HG02870 (cell line): ENCODE measurements around the gene CTDP1.
"Not testable (repeated sequence)": the region's sequence is repeated elsewhere in the genome, so short reads cannot be mapped to it uniquely, and the experiment has no call there.

Experiments
- ATAC-seq: cut with Tn5 transposase; IDR thresholded peaks from one replicate; pipeline ENCODE4 v1.9.1; 2021; ENCODE audit warnings: mild to moderate bottlenecking, moderate library complexity; ENCODE audit not compliant: unreplicated experiment

The CTDP1 gene

DNA sequence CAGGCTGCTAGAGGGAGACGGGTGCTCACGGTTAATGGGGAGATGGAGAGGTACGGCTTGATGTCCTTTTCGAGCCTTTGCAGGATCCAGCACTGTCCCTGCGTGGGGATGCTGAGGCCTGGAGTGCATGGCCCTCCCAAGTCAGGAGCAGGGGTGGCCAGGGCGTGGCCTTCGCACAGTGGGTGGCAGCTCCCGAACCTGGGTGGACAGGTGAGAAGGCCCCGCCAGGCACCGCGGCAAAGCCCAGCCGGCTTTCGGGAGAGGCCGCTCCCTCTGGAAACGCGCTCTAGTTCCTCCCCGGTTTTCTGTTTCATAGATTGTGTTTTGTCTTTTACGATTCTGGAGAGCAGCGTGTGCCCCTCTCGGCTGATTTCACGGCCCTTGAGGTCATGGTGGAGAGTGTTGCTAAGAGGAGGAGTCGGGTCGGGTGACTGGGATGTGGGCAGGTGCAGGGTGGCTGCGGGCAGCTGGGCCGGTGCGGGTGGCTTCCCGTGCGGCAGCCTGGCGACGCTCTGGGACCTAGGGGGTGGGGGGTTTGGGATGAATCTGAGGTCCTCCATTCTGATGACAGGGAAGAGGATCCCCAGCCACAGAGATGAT lies 39.4 kb downstream of the CTDP1 start:
- ATAC-seq = no peak

GRCh38 chr18:79719478-79720358 lies 40.1 kb downstream of the CTDP1 start:
- not testable (repeated sequence) for ATAC-seq

- no peak for ATAC-seq
Measured at GRCh38 chr18:79720359-79720733, 40.7 kb downstream of the CTDP1 start.

DNA sequence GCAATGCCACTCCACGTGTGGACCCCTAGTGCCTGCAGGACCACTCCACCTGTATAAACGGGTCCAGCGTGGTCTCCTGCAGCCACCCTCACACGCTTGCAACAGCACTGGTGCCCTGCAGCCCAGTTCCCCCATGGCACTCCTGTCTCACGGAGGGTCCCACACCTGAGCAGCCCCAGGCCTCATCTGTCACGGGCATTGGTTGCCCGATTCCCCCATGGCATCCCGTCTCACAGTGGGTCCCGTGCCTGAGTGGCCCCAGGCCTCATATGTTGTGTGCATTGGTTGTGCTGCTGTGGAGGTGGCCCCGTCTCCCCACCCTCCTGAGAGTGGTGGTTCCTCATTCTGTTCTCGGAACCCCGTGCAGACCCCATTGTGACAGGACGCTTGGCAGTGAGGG lies 43.4 kb downstream of the CTDP1 start:
- ATAC-seq = no peak

DNA sequence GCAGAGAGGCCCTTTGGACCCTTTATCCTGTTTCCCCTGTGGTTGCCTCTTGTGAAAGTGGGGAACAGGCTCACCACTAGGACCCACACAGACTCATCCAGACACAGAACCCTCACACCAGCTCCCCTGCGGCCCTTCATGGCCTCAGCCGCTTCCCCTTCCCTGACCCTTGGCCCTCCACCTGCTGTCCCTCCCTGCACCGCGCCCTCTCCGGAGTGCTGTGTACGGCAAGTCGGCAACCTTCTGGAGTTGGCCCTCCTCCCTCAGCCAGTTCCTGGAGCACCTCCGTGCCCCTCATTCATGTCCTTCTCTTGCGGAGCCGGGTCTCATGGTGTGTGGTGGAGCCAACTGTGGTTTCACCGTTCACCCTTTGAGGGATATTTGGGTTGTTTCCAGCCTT lies 44.0 kb downstream of the CTDP1 start:
- ATAC-seq = no peak

GRCh38 chr18:79724299-79725080 lies 44.9 kb downstream of the CTDP1 start:
- no peak for ATAC-seq

GRCh38 chr18:79725486-79725885 lies 45.9 kb downstream of the CTDP1 start:
- no peak for ATAC-seq

- ATAC-seq = no peak
Measured at GRCh38 chr18:79726721-79727120, 47.1 kb downstream of the CTDP1 start.

GRCh38 chr18:79727211-79727610 lies 47.6 kb downstream of the CTDP1 start:
- no peak for ATAC-seq

DNA sequence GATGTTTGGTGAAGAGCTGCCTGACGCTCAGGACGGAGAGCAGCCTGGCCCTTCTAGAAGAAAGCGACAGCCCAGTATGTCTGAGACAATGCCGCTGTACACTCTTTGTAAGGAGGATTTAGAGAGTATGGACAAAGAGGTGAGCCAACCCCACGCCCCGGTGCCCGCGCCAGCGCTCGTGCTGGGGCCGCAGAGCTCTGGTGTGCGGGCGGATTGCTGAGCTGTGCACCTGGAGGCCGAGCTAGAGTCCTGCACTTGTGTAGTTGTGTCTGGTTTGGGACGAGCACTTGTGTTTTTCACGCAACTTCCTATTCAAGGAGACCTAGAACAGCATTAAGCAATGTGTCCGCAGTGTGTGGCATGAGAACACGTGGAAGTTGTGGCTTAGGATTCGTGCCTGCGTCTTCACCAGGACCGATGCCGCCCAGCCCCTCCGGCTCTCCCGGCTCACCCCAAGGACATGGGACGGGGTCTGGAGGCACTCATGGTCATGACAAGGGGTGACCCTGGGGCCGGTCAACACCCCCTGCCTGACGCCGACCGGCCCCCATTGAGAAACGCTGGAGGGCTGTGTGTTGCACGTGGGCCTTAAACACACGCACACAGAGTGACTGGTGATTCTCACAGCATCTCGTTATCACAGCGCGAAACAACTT lies 49.5 kb downstream of the CTDP1 start:
- ATAC-seq = no peak

DNA sequence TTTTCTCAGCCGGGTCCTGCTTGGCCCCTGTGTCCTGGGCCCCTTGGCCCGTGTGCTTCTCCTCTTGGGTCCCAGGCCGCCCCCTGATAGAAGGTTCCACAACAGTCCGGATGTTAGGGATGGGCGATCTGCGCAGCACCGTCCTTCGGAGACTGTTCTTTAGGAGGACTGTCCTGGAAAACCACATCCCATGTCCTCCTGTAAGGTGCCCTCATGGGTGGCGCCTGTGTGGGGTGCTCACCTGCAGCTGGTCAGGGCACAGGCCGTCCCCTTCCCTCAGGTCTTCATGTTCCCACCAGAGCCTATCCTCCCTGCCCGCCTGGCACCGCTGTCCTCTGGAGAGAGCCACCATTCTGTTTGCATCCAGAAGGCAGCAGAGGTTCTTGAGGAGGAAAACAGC lies 50.0 kb downstream of the CTDP1 start:
- ATAC-seq = no peak

- no peak for ATAC-seq
Measured at GRCh38 chr18:79730804-79731203, 51.2 kb downstream of the CTDP1 start.

- ATAC-seq = not testable (repeated sequence)
Measured at GRCh38 chr18:79731881-79732720, 52.5 kb downstream of the CTDP1 start.

- ATAC-seq = no peak
Measured at GRCh38 chr18:79732721-79733025, 53.1 kb downstream of the CTDP1 start.

GRCh38 chr18:79733135-79733701 lies 53.6 kb downstream of the CTDP1 start:
- no peak for ATAC-seq

GRCh38 chr18:79733986-79734770 lies 54.6 kb downstream of the CTDP1 start:
- ATAC-seq = no peak

- ATAC-seq = no peak
Measured at GRCh38 chr18:79735071-79735980, 55.7 kb downstream of the CTDP1 start.

- ATAC-seq = no peak
Measured at GRCh38 chr18:79736230-79736629, 56.6 kb downstream of the CTDP1 start.
